Lung (tissue), 12 donors: Measurements from ENCODE around the gene IPO5. TPM values are rescaled to one million over a fixed set of nuclear protein-coding genes. Genes with fewer than 3 reads are reported as not detected.
"Not testable (repeated sequence)": the region's sequence is repeated elsewhere in the genome, so short reads cannot be mapped to it uniquely, and the experiment has no call there.

Experiments used
- ATAC-seq: fragments of 200-7000 bp; cut with Tn5 transposase; one replicate; pipeline ENCODE4 v1.9.1; 2020; ENCODE audit warnings: moderate number of reproducible peaks; ENCODE audit not compliant: insufficient read depth, low FRiP score
- DNase-seq, 3 donors: peaks; one replicate each; pipeline ENCODE4 v3.0.0-alpha.2; 2013 to 2017
- H3K27ac ChIP-seq, 2 donors: one replicate each; pipeline ENCODE4 v1.5.1; 2013; ENCODE audit warnings: mild to moderate bottlenecking in 2 of 2, moderate library complexity in 2 of 2, control low read depth in 1 of 2, inconsistent platforms in 1 of 2, low read depth in 1 of 2, low read length in 1 of 2
- H3K27me3 ChIP-seq, 3 donors: one replicate each; pipeline ENCODE4 v1.5.1; 2013; ENCODE audit warnings: low read length in 2 of 3; ENCODE audit not compliant: control insufficient read depth in 3 of 3, insufficient read depth in 3 of 3
- H3K36me3 ChIP-seq, 4 donors: one replicate each; pipeline ENCODE4 v1.5.1; 2013; ENCODE audit warnings: low read length in 4 of 4, mild to moderate bottlenecking in 1 of 4, moderate library complexity in 1 of 4; ENCODE audit not compliant: control insufficient read depth in 4 of 4, insufficient read depth in 4 of 4
- H3K4me1 ChIP-seq, 5 donors: one replicate each; pipeline ENCODE4 v1.5.1; 2013; ENCODE audit warnings: low read length in 5 of 5, mild to moderate bottlenecking in 2 of 5, moderate library complexity in 1 of 5; ENCODE audit not compliant: control insufficient read depth in 5 of 5, insufficient read depth in 5 of 5
- H3K4me3 ChIP-seq: one replicate; pipeline ENCODE4 v1.5.1; 2013; ENCODE audit warnings: mild to moderate bottlenecking, control low read depth, moderate library complexity
- H3K9ac ChIP-seq, 2 donors: one replicate each; pipeline ENCODE4 v1.5.1; 2013; ENCODE audit warnings: low read length in 2 of 2, control low read depth in 1 of 2; ENCODE audit not compliant: insufficient read depth in 1 of 2
- H3K9me3 ChIP-seq, 4 donors: one replicate each; pipeline ENCODE4 v1.5.1; 2013; ENCODE audit warnings: low read length in 3 of 4, mild to moderate bottlenecking in 1 of 4, moderate library complexity in 1 of 4; ENCODE audit not compliant: control insufficient read depth in 4 of 4, insufficient read depth in 3 of 4
- WGBS, 2 donors: extraction: QIAGEN DNeasy Blood & Tissue Kit; methylation state at CpG; one replicate each; pipeline ENCODE4 v1.1.7; 2013; 5-methylcytosine and 5-hydroxymethylcytosine counted together
- polyA plus RNA-seq, 2 donors: library from polyadenylated mRNA; stranded (reverse); fragments of 200-250 nt; gene quantifications; one replicate each; pipeline ENCODE4 v1.2.1, GENCODE V29; 2013
- total RNA-seq, 2 donors: library from RNA; depleted of rRNA in 1 of 2; stranded (reverse); fragments of >200 nt in 1 of 2; gene quantifications; one replicate each; pipeline ENCODE4 v1.2.1, GENCODE V29; 2014 to 2021
- TF ChIP-seq, protein P1 (sequence below): IDR thresholded peaks from 2 replicates; pipeline ENCODE4 v1.5.1; 2012; ENCODE audit warnings: mild to moderate bottlenecking; ENCODE audit errors: control extremely low read depth, extremely low read depth
- donor health status: control.
- donor health status: control.
- donor health status: Bipolar disorder and iron deficiency.
- donor health status: healthy.
- donor health status: DM: yes; HTN: yes; CAD: no.

IPO5 gene
- total and polyA plus RNA-seq, 4 donors: 26.7 to 137 (median 61.7) TPM

DNA sequence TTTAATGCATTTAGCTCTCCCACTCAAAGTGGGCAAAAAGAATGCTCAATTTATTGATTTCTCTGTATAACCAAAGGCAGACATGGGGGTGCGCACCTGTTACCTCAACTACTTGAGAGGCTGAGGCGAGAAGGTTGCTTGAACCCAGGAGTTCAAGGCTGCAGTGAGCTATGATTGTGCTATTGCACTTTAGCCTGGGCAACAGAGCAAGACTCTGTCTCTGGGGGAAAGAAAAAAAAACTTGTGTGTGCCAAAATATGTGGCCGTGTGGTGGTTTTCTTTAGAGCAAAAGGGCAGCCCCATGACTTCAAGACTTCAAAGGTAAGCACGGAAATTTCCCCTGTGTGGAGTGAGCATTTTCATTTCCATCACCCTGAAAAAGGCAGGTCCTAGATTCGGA lies 81.9 kb downstream of the IPO5 start:
- Histone ChIP-seq H3K9ac (no peak overlapping the region), H3K9me3 (no peaks in the 10 kb centered on the region), H3K36me3 (no peaks in the 10 kb centered on the region), H3K27me3 (no peaks in the 10 kb centered on the region), H3K4me3 (no peak overlapping the region), H3K27ac (no peak overlapping the region), H3K4me1 (peaks cover 0 to 2% (median 0%) of the 10 kb centered on the region in 5 donors)
- WGBS, 2 donors: 91 to 92% methylated on average over 5 of the region's 5 CpGs
- no peak for ATAC-seq
- no peak for DNase-seq
- TF ChIP-seq, protein P1, sequence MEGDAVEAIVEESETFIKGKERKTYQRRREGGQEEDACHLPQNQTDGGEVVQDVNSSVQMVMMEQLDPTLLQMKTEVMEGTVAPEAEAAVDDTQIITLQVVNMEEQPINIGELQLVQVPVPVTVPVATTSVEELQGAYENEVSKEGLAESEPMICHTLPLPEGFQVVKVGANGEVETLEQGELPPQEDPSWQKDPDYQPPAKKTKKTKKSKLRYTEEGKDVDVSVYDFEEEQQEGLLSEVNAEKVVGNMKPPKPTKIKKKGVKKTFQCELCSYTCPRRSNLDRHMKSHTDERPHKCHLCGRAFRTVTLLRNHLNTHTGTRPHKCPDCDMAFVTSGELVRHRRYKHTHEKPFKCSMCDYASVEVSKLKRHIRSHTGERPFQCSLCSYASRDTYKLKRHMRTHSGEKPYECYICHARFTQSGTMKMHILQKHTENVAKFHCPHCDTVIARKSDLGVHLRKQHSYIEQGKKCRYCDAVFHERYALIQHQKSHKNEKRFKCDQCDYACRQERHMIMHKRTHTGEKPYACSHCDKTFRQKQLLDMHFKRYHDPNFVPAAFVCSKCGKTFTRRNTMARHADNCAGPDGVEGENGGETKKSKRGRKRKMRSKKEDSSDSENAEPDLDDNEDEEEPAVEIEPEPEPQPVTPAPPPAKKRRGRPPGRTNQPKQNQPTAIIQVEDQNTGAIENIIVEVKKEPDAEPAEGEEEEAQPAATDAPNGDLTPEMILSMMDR: no peak

DNA sequence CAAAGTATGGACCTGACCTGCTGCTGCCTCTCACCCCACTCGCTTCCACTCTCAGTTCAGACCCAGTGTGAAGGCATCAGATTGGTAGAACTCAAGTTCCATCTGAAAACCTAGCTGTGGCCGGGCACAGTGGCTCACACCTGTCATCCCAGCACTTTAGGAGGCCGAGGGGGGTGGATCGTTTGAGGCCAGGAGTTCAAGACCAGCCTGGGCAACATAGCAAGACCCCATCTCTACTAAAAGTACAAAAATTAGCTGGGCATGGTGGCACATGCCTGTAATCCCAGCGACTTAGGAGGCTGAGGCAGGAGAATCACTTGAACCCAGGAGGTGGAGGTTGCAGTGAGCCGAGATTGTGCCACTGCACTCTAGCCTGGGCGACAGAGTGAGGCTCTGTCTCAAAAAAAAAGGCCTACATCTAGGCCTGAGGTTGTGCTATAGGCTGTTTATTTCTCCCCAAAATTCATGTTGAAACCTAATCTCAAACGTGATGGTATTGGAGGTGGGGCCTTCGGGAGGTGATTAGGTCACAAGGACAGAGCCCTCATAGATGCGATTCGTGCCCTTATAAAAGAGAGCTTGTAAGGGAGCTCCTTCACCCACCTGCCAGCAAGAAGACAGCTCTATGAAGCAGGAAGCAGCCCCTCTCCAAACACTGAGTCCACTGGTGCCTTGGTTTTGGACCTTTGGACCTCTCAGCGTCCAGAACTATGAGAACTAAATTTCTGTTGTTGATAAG lies 83.3 kb downstream of the IPO5 start:
- not testable (repeated sequence) for H3K27me3 ChIP-seq, DNase-seq, H3K4me3 ChIP-seq, ATAC-seq, H3K27ac ChIP-seq, H3K36me3 ChIP-seq, H3K9ac ChIP-seq, H3K4me1 ChIP-seq, H3K9me3 ChIP-seq
- WGBS, 2 donors: 87 to 88% methylated on average over 12 of the region's 12 CpGs

DNA sequence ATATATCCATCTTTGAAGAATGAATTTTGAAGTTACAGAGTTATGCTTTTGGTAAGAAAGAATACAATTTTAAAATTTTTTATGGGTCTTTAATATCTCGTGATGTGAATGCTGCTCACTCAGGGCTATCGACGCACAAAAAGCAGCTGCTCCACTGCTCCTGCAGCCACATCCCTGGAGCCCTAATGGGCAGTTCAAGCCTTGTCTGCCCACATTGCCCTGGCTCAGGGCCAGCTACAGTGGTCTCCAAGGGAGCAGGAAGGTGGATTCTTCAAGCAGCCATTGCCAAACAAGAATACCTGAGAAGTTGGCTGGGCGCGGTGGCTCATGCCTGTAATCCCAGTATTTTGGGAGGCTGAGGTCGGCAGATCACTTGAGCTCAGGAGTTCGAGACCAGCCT lies 85.8 kb downstream of the IPO5 start:
- TF ChIP-seq, protein P1: no peak
- no peaks in the 10 kb centered on the region for H3K4me1 ChIP-seq
- 95 to 96% methylated on average over 7 of the region's 7 CpGs for WGBS, 2 donors
- no peaks in the 10 kb centered on the region for H3K27me3 ChIP-seq
- no peak overlapping the region for H3K27ac ChIP-seq
- DNase-seq (no peak), ATAC-seq (no peak)
- H3K4me3 ChIP-seq: no peak overlapping the region
- no peak overlapping the region for H3K9ac ChIP-seq
- no peaks in the 10 kb centered on the region for H3K9me3 ChIP-seq
- no peaks in the 10 kb centered on the region for H3K36me3 ChIP-seq

DNA sequence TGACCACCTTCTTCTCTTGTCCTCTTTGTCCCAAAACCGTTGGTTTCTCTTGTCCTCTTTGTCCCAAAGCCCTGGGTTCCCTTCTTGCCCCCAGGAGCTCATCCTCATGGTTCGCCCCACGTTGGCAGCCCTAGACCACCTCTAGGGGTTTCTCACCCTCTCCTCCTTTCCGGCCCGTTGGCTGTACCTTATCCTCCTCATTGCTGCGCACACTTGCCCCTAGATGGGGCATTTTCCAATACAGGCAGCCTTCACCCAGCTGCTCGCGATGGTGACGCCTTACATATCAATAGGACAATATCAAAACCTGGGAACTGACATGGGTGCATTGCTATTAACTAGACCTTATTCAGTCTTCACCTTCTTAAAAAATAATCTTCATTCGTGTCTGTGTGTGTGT lies 86.5 kb downstream of the IPO5 start:
- TF ChIP-seq, protein P1: no peak
- H3K4me1 ChIP-seq: no peaks in the 10 kb centered on the region
- DNase-seq (no peak), ATAC-seq (no peak)
- WGBS, 2 donors: 81 to 90% methylated on average over 10 of the region's 10 CpGs
- H3K27me3 ChIP-seq: no peaks in the 10 kb centered on the region
- no peak overlapping the region for H3K27ac ChIP-seq
- no peaks in the 10 kb centered on the region for H3K9me3 ChIP-seq
- no peaks in the 10 kb centered on the region for H3K36me3 ChIP-seq
- no peak overlapping the region for H3K9ac ChIP-seq
- H3K4me3 ChIP-seq: no peak overlapping the region
